HG03558 (cell line): ENCODE results near the gene VCP.
"Not testable (repeated sequence)": the region's sequence is repeated elsewhere in the genome, so short reads cannot be mapped to it uniquely, and the experiment has no call there.

ENCODE experiments used
- ATAC-seq: cut with Tn5 transposase; IDR thresholded peaks from one replicate; pipeline ENCODE4 v1.9.1; 2021; ENCODE audit warnings: moderate number of reproducible peaks; ENCODE audit not compliant: unreplicated experiment; ENCODE audit errors: extremely low read depth

VCP gene

GRCh38 chr9:35029241-35029640 lies 43.2 kb downstream of the VCP start:
- no peak for ATAC-seq

DNA sequence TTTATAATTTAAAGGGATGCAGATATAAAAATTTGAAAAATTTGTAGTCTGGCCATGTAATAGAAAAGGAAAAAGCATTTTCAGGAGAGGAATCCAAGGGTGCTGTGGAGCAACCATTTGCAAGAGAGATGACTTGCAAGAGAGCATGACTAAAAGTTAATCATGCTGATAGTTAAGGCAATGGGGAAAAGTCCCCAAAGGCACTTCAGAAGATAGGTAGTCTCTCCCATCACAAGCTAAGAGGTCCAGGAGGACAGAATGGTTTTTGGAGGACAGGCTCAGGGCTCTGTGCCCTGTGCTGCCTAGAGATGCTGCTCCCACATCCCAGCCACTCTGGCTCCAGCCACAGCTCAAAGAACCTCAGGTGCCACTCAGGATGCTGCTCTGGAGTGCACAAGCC lies 44.1 kb downstream of the VCP start:
- no peak for ATAC-seq

GRCh38 chr9:35027860-35028259 lies 44.6 kb downstream of the VCP start:
- no peak for ATAC-seq

DNA sequence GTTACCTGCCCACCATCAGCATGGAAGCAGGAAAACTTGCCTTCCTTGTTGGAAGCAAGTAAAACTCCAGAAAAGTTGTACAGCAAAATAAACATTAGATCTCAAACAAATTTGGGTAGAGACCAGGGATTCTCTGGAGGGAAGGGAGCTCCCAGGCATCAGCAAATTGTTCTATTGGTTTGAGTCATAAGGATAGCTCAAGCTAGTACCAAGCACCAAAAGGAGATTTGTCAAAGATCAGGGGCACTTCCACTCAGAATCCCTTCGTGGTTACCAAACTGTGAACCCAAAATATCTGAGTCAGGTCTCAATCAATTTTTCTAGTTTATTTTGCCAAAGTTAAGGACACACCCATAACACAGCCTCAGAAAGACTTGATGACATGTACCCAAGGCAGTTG lies 45.1 kb downstream of the VCP start:
- no peak for ATAC-seq

DNA sequence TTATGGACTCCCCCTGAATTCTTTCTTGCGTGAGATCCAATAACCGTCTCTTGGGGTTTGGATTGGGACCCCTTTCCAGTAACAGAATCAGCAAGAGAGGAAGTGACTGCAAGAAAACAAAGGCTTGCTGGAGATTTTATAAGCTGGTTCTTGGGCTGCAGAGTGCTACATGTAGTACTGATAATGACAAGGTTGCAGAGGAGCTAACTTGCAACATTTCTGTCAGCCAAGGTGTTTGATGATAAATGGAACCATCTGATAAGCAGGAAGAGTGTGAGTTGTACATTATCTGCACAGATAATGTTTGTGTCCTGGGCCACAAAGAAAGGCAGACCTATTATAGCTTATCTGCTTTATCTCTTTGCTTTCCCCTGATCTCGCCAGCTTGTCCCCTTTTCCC lies 45.8 kb downstream of the VCP start:
- ATAC-seq, result no peak

- not testable (repeated sequence) for ATAC-seq
Observed at GRCh38 chr9:35023443-35023842, 49.0 kb downstream of the VCP start.

DNA sequence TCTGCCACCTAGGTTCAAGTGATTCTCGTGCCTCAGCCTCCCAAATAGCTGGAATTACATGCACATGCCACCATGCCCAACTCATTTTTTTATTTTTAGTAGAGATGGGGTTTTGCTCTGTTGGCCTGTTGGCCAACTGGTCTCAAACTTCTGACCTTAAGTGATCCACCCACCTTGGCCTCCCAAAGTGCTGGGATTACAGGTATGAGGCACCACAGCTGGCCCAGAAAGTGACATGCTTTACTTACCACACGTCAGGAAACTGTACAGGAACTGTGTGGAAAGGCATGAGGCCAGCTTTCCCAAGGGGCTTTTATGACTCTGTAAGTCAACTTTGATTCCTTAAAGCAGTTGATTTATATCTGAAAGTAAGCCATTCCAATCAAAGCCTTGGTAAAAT lies 57.9 kb downstream of the VCP start:
- ATAC-seq, result no peak

DNA sequence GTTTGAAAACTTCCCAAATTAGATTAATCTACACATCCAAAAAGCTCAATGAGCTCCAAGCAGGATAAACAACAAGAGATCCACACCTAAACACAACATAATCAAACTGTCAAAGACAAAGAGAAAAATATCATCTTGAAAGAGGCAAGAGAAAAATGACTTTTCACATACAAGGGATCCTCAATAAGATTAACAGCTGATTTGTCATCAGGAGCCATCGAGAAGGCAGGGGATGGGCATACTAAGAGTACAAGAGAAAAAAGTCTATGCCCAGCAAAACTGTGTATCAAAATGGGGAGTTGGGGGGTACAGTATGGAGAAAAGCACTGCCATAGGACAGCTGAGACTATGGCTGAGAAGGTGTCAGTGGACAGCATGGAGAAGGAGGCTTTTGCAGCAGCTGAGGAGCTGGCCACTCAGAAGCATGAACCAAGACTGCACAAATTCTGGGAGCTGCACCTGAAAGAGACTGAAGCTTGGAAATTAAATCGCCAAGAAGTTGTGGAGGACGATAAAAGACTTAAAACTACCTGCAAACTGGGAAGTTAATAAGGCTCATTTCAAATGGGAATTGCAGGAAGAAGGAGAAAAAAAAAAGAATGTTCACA lies 62.0 kb downstream of the VCP start:
- no peak for ATAC-seq
